ENCODE data around the gene C1orf105.

Gene C1orf105

GRCh38 chr1:172451002-172451443 lies 30.5 kb downstream of the C1orf105 start (continued):
- TF ChIP-seq GLI4 (tag by site-specific recombination; IDR thresholded peaks at IDR 0.05) (no peak), SCRT1 (tag by site-specific recombination; IDR thresholded peaks at IDR 0.05; ENCODE audit: borderline replicate concordance) (no peak), ZNF37A (tag by site-specific recombination; IDR thresholded peaks at IDR 0.05) (no peak), SP7 (tag by site-specific recombination; IDR thresholded peaks at IDR 0.05) (no peak), ZNF530 (tag by site-specific recombination; IDR thresholded peaks at IDR 0.05; ENCODE audit: low read depth) (no peak), ZNF660 (tag by site-specific recombination; IDR thresholded peaks at IDR 0.05) (0 out of 2 replicates have a peak, but pooled peaks have one; percentile 17), ZNF76 (tag by site-specific recombination; IDR thresholded peaks at IDR 0.05; ENCODE audit: borderline replicate concordance, low read depth) (no peak), ZNF555 (tag by site-specific recombination; conservative IDR thresholded peaks at IDR 0.05) (no peak), ZNF548 (tag by site-specific recombination; IDR thresholded peaks at IDR 0.05) (no peak), ZBTB48 (tag by site-specific recombination; IDR thresholded peaks at IDR 0.05) (no peak), ZNF785 (tag by site-specific recombination; IDR thresholded peaks at IDR 0.05) (no peak), EGR2 (tag by site-specific recombination; IDR thresholded peaks at IDR 0.05; ENCODE audit: low read depth) (peak; percentile 92), ZNF366 (tag by site-specific recombination; conservative IDR thresholded peaks at IDR 0.05) (no peak)
- TF ChIP-seq, protein P1, sequence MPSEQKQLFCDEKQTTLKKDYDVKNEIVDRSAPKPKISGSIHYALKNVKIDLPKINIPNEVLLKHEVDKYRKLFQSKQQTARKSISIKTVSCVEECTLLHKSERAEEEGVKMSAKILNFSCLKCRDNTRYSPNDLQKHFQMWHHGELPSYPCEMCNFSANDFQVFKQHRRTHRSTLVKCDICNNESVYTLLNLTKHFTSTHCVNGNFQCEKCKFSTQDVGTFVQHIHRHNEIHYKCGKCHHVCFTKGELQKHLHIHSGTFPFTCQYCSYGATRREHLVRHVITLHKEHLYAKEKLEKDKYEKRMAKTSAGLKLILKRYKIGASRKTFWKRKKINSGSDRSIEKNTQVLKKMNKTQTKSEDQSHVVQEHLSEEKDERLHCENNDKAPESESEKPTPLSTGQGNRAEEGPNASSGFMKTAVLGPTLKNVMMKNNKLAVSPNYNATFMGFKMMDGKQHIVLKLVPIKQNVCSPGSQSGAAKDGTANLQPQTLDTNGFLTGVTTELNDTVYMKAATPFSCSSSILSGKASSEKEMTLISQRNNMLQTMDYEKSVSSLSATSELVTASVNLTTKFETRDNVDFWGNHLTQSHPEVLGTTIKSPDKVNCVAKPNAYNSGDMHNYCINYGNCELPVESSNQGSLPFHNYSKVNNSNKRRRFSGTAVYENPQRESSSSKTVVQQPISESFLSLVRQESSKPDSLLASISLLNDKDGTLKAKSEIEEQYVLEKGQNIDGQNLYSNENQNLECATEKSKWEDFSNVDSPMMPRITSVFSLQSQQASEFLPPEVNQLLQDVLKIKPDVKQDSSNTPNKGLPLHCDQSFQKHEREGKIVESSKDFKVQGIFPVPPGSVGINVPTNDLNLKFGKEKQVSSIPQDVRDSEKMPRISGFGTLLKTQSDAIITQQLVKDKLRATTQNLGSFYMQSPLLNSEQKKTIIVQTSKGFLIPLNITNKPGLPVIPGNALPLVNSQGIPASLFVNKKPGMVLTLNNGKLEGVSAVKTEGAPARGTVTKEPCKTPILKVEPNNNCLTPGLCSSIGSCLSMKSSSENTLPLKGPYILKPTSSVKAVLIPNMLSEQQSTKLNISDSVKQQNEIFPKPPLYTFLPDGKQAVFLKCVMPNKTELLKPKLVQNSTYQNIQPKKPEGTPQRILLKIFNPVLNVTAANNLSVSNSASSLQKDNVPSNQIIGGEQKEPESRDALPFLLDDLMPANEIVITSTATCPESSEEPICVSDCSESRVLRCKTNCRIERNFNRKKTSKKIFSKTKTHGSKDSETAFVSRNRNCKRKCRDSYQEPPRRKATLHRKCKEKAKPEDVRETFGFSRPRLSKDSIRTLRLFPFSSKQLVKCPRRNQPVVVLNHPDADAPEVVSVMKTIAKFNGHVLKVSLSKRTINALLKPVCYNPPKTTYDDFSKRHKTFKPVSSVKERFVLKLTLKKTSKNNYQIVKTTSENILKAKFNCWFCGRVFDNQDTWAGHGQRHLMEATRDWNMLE (tag by site-specific recombination; conservative IDR thresholded peaks at IDR 0.05; ENCODE audit: low read depth) = no peak
- TF ChIP-seq, protein P2, sequence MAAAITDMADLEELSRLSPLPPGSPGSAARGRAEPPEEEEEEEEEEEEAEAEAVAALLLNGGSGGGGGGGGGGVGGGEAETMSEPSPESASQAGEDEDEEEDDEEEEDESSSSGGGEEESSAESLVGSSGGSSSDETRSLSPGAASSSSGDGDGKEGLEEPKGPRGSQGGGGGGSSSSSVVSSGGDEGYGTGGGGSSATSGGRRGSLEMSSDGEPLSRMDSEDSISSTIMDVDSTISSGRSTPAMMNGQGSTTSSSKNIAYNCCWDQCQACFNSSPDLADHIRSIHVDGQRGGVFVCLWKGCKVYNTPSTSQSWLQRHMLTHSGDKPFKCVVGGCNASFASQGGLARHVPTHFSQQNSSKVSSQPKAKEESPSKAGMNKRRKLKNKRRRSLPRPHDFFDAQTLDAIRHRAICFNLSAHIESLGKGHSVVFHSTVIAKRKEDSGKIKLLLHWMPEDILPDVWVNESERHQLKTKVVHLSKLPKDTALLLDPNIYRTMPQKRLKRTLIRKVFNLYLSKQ (tag by site-specific recombination; IDR thresholded peaks at IDR 0.05; ENCODE audit: borderline replicate concordance) = no peak

- POLR2A ChIA-PET = no interaction called here
- Histone ChIP-seq H3K27ac (ENCODE audit: extremely low read depth, low read depth, low read length) (no peak overlapping the region), H3K36me3 (ENCODE audit: control insufficient read depth in 2 of 2, insufficient read depth in 1 of 2, low read length in 2 of 2) (no peaks in the 10 kb centered on the region), H3K9me3 (ENCODE audit: control insufficient read depth, insufficient read depth, low read depth, low read length) (no peaks in the 10 kb centered on the region), H3K4me1 (ENCODE audit: control insufficient read depth, insufficient read depth, low read length) (peaks cover 8% of the 10 kb centered on the region), H3K4me3 (ENCODE audit: low read depth, low read length) (no peak overlapping the region)
- CTCF ChIA-PET = interaction anchor here (0.8 kb wide), 1 partner anchor 10 kb away, joined by 4 read pairs; no protein-coding TSS in a partner anchor
- TF ChIP-seq ZNF184 (tag by site-specific recombination; IDR thresholded peaks at IDR 0.05) = no peak
- TF ChIP-seq ZNF341 (tag by site-specific recombination; IDR thresholded peaks at IDR 0.05; ENCODE audit: low read depth) = no peak
- TF ChIP-seq ZNF571 (tag by site-specific recombination; IDR thresholded peaks at IDR 0.05) = no peak
- no peak for TF ChIP-seq ZNF513 (tag by site-specific recombination; IDR thresholded peaks at IDR 0.05)
- TF ChIP-seq KLF9 (tag by site-specific recombination; IDR thresholded peaks at IDR 0.05; ENCODE audit: low read depth) = no peak
- TF ChIP-seq HOXD13 (CRISPR knock-in tag; IDR thresholded peaks at IDR 0.05; ENCODE audit: borderline replicate concordance) = no peak
- no peak for TF ChIP-seq ZNF776 (tag by site-specific recombination; IDR thresholded peaks at IDR 0.05; ENCODE audit: borderline replicate concordance)
- TF ChIP-seq ZNF658 (tag by site-specific recombination; IDR thresholded peaks at IDR 0.05) = no peak
- TF ChIP-seq PRDM1 (tag by site-specific recombination; IDR thresholded peaks at IDR 0.05) = no peak
- TF ChIP-seq GLIS1 (tag by site-specific recombination; IDR thresholded peaks at IDR 0.05) = no peak
- TF ChIP-seq ZNF202 (tag by site-specific recombination; IDR thresholded peaks at IDR 0.05; ENCODE audit: borderline replicate concordance) = no peak
Measured at GRCh38 chr1:172452536-172453152, 32.2 kb downstream of the C1orf105 start.

Measured in HEK293 (cell line).